ENCODE data around the gene DPPA3. TPM values are rescaled to one million over a fixed set of nuclear protein-coding genes. Genes with fewer than 3 reads are reported as not detected.
A peak's percentile ranks its signal among the peaks of the same experiment; 100 is the strongest.

DPPA3 gene
- total RNA-seq (2014; rRNA removed; shearing (Covaris generic)) (2.8 and 4.6 TPM in 2 replicates), polyA plus RNA-seq (2016; fragmentation: Nextera tagmentation; extraction: Ambion mirVana) (5.0 and 5.4 TPM in 2 replicates)
- long read RNA-seq, partial matches to known transcripts: 1 of 1 reads
- long read RNA-seq, other reads (novel, unspliced or antisense): 0 of 1 reads

DNA sequence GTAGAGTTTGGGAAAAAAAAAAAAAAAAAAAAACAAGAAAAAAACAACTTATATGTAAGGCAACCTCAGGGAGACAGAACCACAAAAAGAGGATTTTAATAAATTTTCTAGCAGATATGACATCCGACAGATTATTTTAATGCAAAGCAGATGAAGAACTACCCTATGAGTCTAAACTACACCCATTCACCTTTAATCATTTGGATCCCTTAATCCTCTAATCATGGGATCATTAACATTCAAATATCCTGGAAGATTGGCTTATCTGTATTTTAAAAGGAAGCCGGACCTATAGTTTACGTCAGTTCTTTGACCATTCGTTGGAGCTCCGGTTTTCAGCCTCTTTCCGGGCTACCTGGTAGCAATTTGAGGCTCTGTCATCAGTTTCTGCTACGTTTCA lies at the start of gene DPPA3:
DPPA3 (plus strand) TSS at position 301 of the 400 bp plus-strand sequence. CDS start 138 bp downstream, outside the sequence.
- no peaks in the 10 kb centered on the region for H3K27me3 ChIP-seq (ENCODE audit: insufficient read depth)
- no peaks in the 10 kb centered on the region for H3K9me3 Mint-ChIP-seq
- H3K79me2 ChIP-seq (replicated peaks; ENCODE audit: insufficient read depth): no peaks in the 10 kb centered on the region
- no peaks in the 10 kb centered on the region for H3K9me2 ChIP-seq (ENCODE audit: insufficient read depth)
- peaks cover 18% of the 10 kb centered on the region for H3K4me1 Mint-ChIP-seq
- TF ChIP-seq, protein P1, sequence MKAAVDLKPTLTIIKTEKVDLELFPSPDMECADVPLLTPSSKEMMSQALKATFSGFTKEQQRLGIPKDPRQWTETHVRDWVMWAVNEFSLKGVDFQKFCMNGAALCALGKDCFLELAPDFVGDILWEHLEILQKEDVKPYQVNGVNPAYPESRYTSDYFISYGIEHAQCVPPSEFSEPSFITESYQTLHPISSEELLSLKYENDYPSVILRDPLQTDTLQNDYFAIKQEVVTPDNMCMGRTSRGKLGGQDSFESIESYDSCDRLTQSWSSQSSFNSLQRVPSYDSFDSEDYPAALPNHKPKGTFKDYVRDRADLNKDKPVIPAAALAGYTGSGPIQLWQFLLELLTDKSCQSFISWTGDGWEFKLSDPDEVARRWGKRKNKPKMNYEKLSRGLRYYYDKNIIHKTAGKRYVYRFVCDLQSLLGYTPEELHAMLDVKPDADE (IDR thresholded peaks at IDR 0.05): no peak
- TF ChIP-seq, protein P2, sequence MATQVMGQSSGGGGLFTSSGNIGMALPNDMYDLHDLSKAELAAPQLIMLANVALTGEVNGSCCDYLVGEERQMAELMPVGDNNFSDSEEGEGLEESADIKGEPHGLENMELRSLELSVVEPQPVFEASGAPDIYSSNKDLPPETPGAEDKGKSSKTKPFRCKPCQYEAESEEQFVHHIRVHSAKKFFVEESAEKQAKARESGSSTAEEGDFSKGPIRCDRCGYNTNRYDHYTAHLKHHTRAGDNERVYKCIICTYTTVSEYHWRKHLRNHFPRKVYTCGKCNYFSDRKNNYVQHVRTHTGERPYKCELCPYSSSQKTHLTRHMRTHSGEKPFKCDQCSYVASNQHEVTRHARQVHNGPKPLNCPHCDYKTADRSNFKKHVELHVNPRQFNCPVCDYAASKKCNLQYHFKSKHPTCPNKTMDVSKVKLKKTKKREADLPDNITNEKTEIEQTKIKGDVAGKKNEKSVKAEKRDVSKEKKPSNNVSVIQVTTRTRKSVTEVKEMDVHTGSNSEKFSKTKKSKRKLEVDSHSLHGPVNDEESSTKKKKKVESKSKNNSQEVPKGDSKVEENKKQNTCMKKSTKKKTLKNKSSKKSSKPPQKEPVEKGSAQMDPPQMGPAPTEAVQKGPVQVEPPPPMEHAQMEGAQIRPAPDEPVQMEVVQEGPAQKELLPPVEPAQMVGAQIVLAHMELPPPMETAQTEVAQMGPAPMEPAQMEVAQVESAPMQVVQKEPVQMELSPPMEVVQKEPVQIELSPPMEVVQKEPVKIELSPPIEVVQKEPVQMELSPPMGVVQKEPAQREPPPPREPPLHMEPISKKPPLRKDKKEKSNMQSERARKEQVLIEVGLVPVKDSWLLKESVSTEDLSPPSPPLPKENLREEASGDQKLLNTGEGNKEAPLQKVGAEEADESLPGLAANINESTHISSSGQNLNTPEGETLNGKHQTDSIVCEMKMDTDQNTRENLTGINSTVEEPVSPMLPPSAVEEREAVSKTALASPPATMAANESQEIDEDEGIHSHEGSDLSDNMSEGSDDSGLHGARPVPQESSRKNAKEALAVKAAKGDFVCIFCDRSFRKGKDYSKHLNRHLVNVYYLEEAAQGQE (IDR thresholded peaks at IDR 0.05; ENCODE audit: unreplicated experiment): no peak
- TF ChIP-seq, protein P3, sequence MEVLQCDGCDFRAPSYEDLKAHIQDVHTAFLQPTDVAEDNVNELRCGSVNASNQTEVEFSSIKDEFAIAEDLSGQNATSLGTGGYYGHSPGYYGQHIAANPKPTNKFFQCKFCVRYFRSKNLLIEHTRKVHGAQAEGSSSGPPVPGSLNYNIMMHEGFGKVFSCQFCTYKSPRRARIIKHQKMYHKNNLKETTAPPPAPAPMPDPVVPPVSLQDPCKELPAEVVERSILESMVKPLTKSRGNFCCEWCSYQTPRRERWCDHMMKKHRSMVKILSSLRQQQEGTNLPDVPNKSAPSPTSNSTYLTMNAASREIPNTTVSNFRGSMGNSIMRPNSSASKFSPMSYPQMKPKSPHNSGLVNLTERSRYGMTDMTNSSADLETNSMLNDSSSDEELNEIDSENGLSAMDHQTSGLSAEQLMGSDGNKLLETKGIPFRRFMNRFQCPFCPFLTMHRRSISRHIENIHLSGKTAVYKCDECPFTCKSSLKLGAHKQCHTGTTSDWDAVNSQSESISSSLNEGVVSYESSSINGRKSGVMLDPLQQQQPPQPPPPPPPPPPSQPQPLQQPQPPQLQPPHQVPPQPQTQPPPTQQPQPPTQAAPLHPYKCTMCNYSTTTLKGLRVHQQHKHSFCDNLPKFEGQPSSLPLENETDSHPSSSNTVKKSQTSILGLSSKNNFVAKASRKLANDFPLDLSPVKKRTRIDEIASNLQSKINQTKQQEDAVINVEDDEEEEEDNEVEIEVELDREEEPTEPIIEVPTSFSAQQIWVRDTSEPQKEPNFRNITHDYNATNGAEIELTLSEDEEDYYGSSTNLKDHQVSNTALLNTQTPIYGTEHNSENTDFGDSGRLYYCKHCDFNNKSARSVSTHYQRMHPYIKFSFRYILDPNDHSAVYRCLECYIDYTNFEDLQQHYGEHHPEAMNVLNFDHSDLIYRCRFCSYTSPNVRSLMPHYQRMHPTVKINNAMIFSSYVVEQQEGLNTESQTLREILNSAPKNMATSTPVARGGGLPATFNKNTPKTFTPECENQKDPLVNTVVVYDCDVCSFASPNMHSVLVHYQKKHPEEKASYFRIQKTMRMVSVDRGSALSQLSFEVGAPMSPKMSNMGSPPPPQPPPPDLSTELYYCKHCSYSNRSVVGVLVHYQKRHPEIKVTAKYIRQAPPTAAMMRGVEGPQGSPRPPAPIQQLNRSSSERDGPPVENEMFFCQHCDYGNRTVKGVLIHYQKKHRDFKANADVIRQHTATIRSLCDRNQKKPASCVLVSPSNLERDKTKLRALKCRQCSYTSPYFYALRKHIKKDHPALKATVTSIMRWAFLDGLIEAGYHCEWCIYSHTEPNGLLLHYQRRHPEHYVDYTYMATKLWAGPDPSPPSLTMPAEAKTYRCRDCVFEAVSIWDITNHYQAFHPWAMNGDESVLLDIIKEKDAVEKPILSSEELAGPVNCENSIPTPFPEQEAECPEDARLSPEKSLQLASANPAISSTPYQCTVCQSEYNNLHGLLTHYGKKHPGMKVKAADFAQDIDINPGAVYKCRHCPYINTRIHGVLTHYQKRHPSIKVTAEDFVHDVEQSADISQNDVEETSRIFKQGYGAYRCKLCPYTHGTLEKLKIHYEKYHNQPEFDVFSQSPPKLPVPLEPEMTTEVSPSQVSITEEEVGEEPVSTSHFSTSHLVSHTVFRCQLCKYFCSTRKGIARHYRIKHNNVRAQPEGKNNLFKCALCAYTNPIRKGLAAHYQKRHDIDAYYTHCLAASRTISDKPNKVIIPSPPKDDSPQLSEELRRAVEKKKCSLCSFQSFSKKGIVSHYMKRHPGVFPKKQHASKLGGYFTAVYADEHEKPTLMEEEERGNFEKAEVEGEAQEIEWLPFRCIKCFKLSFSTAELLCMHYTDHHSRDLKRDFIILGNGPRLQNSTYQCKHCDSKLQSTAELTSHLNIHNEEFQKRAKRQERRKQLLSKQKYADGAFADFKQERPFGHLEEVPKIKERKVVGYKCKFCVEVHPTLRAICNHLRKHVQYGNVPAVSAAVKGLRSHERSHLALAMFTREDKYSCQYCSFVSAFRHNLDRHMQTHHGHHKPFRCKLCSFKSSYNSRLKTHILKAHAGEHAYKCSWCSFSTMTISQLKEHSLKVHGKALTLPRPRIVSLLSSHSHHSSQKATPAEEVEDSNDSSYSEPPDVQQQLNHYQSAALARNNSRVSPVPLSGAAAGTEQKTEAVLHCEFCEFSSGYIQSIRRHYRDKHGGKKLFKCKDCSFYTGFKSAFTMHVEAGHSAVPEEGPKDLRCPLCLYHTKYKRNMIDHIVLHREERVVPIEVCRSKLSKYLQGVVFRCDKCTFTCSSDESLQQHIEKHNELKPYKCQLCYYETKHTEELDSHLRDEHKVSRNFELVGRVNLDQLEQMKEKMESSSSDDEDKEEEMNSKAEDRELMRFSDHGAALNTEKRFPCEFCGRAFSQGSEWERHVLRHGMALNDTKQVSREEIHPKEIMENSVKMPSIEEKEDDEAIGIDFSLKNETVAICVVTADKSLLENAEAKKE (CRISPR knock-in tag; IDR thresholded peaks at IDR 0.05): no peak
- TF ChIP-seq JUNB (IDR thresholded peaks at IDR 0.05; ENCODE audit: unreplicated experiment) (no peak), ZNF331 (CRISPR knock-in tag; IDR thresholded peaks at IDR 0.05; ENCODE audit: low read depth) (no peak), ZNF114 (CRISPR knock-in tag; IDR thresholded peaks at IDR 0.05) (no peak), EZH2phosphoT487 (IDR thresholded peaks at IDR 0.05; ENCODE audit: unreplicated experiment) (no peak), STAT1 (IDR thresholded peaks at IDR 0.05; ENCODE audit: unreplicated experiment) (no peak), NANOG (IDR thresholded peaks at IDR 0.05; ENCODE audit: borderline replicate concordance) (no peak), CREB1 (CRISPR knock-in tag; IDR thresholded peaks at IDR 0.05; ENCODE audit: low read depth) (no peak), POLR2AphosphoS5 (IDR thresholded peaks at IDR 0.05; ENCODE audit: low read depth) (no peak), EZH2 (IDR thresholded peaks at IDR 0.05; ENCODE audit: low read depth, unreplicated experiment) (no peak)
- TF ChIP-seq, protein P4, sequence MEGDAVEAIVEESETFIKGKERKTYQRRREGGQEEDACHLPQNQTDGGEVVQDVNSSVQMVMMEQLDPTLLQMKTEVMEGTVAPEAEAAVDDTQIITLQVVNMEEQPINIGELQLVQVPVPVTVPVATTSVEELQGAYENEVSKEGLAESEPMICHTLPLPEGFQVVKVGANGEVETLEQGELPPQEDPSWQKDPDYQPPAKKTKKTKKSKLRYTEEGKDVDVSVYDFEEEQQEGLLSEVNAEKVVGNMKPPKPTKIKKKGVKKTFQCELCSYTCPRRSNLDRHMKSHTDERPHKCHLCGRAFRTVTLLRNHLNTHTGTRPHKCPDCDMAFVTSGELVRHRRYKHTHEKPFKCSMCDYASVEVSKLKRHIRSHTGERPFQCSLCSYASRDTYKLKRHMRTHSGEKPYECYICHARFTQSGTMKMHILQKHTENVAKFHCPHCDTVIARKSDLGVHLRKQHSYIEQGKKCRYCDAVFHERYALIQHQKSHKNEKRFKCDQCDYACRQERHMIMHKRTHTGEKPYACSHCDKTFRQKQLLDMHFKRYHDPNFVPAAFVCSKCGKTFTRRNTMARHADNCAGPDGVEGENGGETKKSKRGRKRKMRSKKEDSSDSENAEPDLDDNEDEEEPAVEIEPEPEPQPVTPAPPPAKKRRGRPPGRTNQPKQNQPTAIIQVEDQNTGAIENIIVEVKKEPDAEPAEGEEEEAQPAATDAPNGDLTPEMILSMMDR (conservative IDR thresholded peaks at IDR 0.05; ENCODE audit: low read depth in 2 of 2): no peak
- no peaks in the 10 kb centered on the region for H4K20me1 ChIP-seq (replicated peaks; ENCODE audit: insufficient read depth)
- H3F3A ChIP-seq (replicated peaks; ENCODE audit: low read depth): no peaks in the 10 kb centered on the region
- no peaks in the 10 kb centered on the region for H3K36me3 ChIP-seq (ENCODE audit: insufficient read depth)
- H3K27ac ChIP-seq (ENCODE audit: low read depth): peak within 1 kb of the TSS; percentile 67; the same call in 1 of the 2 replicates
- no peak within 1 kb of the TSS for H3K4me3 ChIP-seq
- peak within 1 kb of the TSS; percentile 75 for H2AFZ ChIP-seq
- peaks cover 17% of the 10 kb centered on the region for H3K4me1 ChIP-seq (ENCODE audit: insufficient read depth)
- H3K27ac Mint-ChIP-seq: peak within 1 kb of the TSS; percentile 58
- H3K4me2 ChIP-seq: peak within 1 kb of the TSS; percentile 22; the same call in 1 of the 2 replicates
- no peak within 1 kb of the TSS for H3K4me3 Mint-ChIP-seq
- no peak for ATAC-seq
- H3K36me3 Mint-ChIP-seq (ENCODE audit: low read depth): no peaks in the 10 kb centered on the region
- no peaks in the 10 kb centered on the region for H3K27me3 Mint-ChIP-seq (ENCODE audit: insufficient read depth, low read depth, poor library complexity)
- DNase-seq (ENCODE audit: low spot score): no peak

Measured in GM23338 (cell line).